Fibroblast of mammary gland (primary cell): ENCODE results near the gene KDM1A.
A peak's percentile ranks its signal among the peaks of the same experiment; 100 is the strongest.

Experiments
- DNase-seq: peaks from one replicate; pipeline ENCODE4 v3.0.0-alpha.2; 2010; ENCODE audit warnings: low read depth
- H3K4me3 ChIP-seq: 2 replicates; pipeline ENCODE4 v1.5.1; 2011; ENCODE audit warnings: low read depth, mild to moderate bottlenecking, low read length, moderate library complexity; ENCODE audit not compliant: control insufficient read depth
- TF ChIP-seq, protein P1 (sequence below): conservative IDR thresholded peaks from 2 replicates; pipeline ENCODE4 v1.5.1; 2011; ENCODE audit warnings: low read depth, low read length, inconsistent platforms; ENCODE audit not compliant: control insufficient read depth, insufficient read depth

The KDM1A gene

DNA sequence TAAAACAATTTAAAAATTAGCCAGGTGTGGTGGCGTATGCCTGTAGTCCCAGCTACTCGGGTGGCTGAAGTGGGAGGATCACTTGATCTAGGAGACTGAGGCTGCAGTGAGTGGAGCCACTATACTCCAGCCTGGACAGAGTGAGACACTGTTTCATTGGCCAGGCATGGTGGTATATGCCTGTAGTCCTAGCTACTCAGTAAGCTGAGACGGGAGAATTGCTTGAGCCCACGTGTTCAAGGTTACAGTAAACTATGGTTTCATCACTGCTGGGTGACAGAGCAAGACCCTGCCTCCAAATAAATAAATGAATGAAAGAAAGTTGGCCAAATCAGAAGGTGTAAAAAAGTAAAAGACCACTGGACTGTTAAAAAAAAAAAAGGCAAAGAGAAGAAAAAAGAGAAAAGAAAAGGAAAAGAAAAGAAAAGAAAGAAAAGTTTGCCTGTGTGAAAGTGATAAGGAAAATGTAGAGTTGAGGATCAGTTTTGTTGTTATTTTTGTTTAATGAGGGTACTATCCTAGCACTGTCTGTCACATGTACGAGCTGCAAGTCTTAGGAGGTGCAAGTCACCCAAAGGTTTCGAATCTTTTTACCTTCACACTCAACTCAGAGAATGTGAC is 97.1 kb downstream of the KDM1A start:
- TF ChIP-seq, protein P1, sequence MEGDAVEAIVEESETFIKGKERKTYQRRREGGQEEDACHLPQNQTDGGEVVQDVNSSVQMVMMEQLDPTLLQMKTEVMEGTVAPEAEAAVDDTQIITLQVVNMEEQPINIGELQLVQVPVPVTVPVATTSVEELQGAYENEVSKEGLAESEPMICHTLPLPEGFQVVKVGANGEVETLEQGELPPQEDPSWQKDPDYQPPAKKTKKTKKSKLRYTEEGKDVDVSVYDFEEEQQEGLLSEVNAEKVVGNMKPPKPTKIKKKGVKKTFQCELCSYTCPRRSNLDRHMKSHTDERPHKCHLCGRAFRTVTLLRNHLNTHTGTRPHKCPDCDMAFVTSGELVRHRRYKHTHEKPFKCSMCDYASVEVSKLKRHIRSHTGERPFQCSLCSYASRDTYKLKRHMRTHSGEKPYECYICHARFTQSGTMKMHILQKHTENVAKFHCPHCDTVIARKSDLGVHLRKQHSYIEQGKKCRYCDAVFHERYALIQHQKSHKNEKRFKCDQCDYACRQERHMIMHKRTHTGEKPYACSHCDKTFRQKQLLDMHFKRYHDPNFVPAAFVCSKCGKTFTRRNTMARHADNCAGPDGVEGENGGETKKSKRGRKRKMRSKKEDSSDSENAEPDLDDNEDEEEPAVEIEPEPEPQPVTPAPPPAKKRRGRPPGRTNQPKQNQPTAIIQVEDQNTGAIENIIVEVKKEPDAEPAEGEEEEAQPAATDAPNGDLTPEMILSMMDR = no peak
- DNase-seq = no peak

DNA sequence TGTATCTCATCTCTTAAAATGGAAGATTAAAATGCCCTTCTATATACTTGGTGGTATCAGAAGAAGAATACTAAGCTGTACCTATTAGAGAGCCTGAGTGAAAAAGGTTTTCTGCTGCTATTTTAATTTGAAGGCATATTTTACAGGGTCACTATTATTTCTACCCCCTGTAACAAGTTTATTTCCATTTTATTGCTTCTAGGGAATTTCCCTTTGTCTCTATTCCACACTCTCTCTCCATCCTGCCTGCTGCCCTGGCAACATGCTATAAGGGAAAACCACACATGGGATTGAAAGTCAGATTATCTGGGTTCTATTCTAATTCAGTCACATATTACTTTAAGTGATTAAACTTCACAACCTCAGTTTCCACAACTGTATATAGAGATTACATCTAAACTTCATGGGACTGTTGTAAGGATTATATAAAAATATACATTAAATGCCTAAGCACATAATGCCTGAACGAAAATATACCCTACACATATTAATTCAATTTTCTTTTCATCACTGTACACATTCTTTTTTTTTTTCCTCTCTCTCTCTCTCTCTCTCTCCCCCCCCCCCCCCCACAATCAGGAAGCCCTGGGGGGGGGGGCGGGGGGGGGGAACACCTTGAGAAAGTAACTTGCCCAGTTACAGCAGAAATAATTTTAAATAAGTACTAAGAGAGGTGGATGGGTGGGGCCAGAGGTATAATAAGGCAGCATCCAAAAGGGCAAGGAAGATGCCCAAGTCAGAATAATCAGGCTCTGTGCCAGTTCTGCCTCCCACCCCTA is 97.8 kb downstream of the KDM1A start:
- TF ChIP-seq, protein P1 = no peak
- no peak for DNase-seq
- no peak overlapping the region for H3K4me3 ChIP-seq

More for the DNA sequence above, 97.1 kb downstream of the KDM1A start:
- no peak overlapping the region for H3K4me3 ChIP-seq

DNA sequence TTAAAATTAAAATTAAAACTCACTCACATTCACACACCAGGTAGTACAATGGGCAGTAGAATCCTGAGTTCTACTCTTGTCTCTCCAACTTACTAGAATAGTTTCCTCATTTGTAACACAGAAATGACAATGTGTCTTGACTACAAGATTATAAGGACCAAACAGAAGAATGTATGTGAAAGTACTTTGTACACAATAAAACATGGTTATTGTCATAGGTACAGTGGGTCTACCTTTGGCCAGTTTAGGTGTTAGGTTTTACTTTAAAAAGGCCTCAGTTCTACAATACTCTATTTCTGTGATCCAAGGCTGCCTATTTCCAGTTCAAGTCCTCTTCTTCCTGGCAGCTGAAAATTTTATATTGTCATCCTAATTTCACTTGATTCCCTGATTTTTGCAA is 99.1 kb downstream of the KDM1A start:
- no peak overlapping the region for H3K4me3 ChIP-seq
- TF ChIP-seq, protein P1 = no peak
- no peak for DNase-seq

DNA sequence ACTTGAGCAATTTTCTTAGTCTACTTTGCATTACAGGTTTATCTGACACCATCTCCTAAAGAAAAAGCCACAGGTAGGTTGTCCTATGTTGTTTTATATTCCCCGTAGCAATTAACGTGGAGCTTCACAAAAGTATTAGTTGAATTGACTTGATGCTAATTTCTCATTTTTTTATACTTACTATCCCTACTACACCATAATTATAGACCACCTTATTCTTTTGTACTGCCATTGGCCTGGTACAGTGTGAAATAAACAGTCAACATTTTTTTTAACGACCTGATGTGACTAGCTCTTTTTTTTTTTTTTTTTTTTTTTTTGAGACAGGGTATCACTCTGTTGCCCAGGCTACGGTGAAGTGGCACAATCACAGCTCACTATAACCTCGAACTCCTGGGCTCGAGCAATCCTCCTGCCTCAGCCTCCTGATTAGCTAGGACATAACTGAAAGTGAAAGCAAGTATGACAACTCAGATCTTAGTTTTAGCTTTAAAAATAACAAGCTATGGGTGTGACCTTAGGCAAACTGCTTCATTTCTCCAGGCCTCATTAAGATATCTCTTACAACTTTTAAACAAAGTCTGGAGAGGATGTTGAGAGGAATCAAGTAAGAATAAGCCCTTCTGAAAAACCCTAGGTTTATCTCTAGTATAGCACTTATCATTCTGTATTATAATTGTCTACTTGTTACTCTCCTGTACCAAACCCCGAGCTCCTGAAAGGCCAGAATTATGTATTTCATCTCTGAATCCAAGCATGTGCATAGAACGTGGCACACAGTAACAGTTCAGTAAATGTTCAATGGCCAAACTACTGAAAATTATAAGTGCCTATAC is 99.9 kb downstream of the KDM1A start:
- TF ChIP-seq, protein P1 = no peak
- H3K4me3 ChIP-seq = no peak overlapping the region

DNA sequence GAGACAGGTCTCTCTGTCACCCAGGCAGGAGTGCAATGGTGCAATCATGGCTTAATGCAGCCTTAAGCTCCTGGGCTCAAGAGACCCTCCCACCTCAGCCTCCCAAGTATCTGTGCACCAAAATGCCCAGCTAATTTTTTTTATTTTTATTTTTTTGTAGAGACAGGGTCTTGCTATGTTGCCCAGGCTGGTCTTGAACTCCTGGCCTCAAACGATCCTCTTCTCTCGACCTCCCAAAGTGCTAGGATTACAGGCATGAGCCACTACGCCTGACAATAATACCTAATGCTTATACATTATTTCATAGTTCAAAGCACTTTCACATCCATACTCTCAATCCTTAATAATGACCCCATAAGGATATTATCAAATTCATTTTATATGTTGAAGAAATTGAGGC is 101.1 kb downstream of the KDM1A start:
- DNase-seq = no peak
- TF ChIP-seq, protein P1 = no peak
- no peak overlapping the region for H3K4me3 ChIP-seq

More for the DNA sequence above, 99.9 kb downstream of the KDM1A start:
- no peak for DNase-seq

DNA sequence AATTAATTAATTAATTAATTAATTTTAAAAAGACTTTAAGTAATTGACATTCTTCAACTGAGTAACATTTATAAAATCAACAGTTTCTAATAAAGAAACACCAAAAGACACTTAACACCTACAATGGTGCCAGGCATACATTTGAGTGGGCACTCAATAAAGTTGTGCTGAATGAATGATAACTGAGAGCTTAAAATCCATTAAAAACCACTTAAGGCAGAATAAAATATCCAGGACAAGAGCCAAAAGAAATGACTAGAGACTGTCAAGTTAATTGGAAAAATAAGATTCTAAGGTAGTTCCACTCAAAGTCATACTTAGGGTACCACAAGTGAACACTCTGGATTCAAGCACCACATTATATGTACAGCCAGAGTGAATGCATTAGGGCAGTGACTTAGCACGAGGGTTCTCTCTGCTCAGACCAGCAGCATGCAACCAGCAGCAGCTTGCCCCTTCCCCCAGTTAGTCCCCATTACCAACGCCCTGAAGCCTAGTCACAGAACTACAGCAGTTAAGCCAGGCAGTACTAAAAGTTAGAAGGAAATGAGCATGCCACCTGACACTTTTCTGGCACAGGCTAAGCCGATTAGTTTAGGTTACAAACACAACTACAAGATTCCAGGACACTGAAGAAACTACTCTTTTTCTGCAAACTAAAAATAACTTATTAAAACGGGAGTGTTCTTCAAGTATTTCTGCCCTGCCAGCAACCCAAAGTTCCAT is 102.9 kb downstream of the KDM1A start:
- H3K4me3 ChIP-seq = no peak overlapping the region
- DNase-seq = peak; percentile 72
- TF ChIP-seq, protein P1 = no peak
